GM12801 (cell line): ENCODE data around the gene ANK2.

Experiments
- CTCF ChIP-seq: IDR thresholded peaks from one replicate; pipeline ENCODE4 v1.5.1; 2011; ENCODE audit warnings: control low read depth; ENCODE audit not compliant: insufficient read length; ENCODE audit errors: extremely low read depth

Gene ANK2

GRCh38 chr4:113146876-113147358 is 97.5 kb downstream of the ANK2 start:
- TF ChIP-seq CTCF: no peak

- no peak for TF ChIP-seq CTCF
These were observed 98.2 kb downstream of the ANK2 start for GRCh38 chr4:113147498-113148111.

GRCh38 chr4:113148925-113149324 is 99.5 kb downstream of the ANK2 start:
- TF ChIP-seq CTCF: no peak

- TF ChIP-seq CTCF: no peak
These were observed 104.2 kb downstream of the ANK2 start for GRCh38 chr4:113153529-113154101.

- no peak for TF ChIP-seq CTCF
These were observed 104.8 kb downstream of the ANK2 start for GRCh38 chr4:113154281-113154680.

- no peak for TF ChIP-seq CTCF
These were observed 107.8 kb downstream of the ANK2 start for GRCh38 chr4:113157086-113157857.

GRCh38 chr4:113159942-113160545 is 110.6 kb downstream of the ANK2 start:
- no peak for TF ChIP-seq CTCF
